A673 (cell line): ENCODE measurements around the gene PCSK6. TPM values are rescaled to one million over a fixed set of nuclear protein-coding genes. Genes with fewer than 3 reads are reported as not detected.

Experiments
- BruUV-seq: library from RNA; stranded (reverse); fragments of 400-500 nt; replicated peaks from 2 replicates; lab custom pipeline; 2021; lab: Mats Ljungman, UMichigan
- CTCF ChIA-PET: fragments of 300-600 bp; sonication (Branson Sonifier 250); formaldehyde crosslinking; loops from one replicate; lab custom pipeline; 2022; ENCODE audit warnings: antibody characterized with exemption; lab: Charles Lee
- POLR2A ChIA-PET: fragments of 300-600 bp; sonication (Branson Sonifier 250); formaldehyde crosslinking; loops from one replicate; lab custom pipeline; 2022; ENCODE audit warnings: antibody characterized with exemption; ENCODE audit not compliant: low non-redundant PET; lab: Charles Lee
- DNase-seq: peaks from one replicate; pipeline ENCODE4 v3.0.0-alpha.2; 2015; ENCODE audit warnings: low spot score
- H3K27ac ChIP-seq: fragments of 200-600 bp; sonication (generic); 2 replicates; pipeline ENCODE4 v1.5.1; 2016; ENCODE audit warnings: mixed run types, low read depth, mild to moderate bottlenecking, mixed read lengths, antibody characterized with exemption, low read length; ENCODE audit not compliant: poor library complexity, severe bottlenecking
- H3K27me3 ChIP-seq: fragments of 200-600 bp; sonication (generic); replicated peaks from 2 replicates; pipeline ENCODE4 v1.6.1; 2017; ENCODE audit warnings: mixed run types, low read depth, mild to moderate bottlenecking, mixed read lengths, antibody characterized with exemption, low read length; ENCODE audit not compliant: insufficient read depth, poor library complexity
- H3K36me3 ChIP-seq: fragments of 200-600 bp; sonication (generic); 2 replicates; pipeline ENCODE4 v1.6.1; 2016; ENCODE audit warnings: mixed run types, mild to moderate bottlenecking, mixed read lengths, antibody characterized with exemption, low read length; ENCODE audit not compliant: insufficient read depth, poor library complexity, severe bottlenecking
- H3K4me1 ChIP-seq: fragments of 200-600 bp; sonication (generic); 2 replicates; pipeline ENCODE4 v1.6.1; 2017; ENCODE audit warnings: mixed run types, mild to moderate bottlenecking, mixed read lengths, antibody characterized with exemption, low read length; ENCODE audit not compliant: insufficient read depth, poor library complexity, severe bottlenecking
- H3K4me3 ChIP-seq: fragments of 200-600 bp; sonication (generic); 2 replicates; pipeline ENCODE4 v1.5.1; 2016; ENCODE audit warnings: low read depth, mixed run types, mild to moderate bottlenecking, mixed read lengths, low read length; ENCODE audit not compliant: poor library complexity, severe bottlenecking
- H3K9me3 ChIP-seq: fragments of 200-600 bp; sonication (generic); 2 replicates; pipeline ENCODE4 v1.6.1; 2016; ENCODE audit warnings: mixed run types, low read depth, mild to moderate bottlenecking, mixed read lengths, antibody characterized with exemption, low read length; ENCODE audit not compliant: poor library complexity, severe bottlenecking
- CTCF ChIP-seq: fragments of 300-800, 200-600 bp; sonication (generic); conservative IDR thresholded peaks from 2 replicates; pipeline ENCODE4 v1.5.1; 2017; ENCODE audit warnings: low read depth, mild to moderate bottlenecking, antibody characterized with exemption, low read length, moderate library complexity, mixed read lengths
- EZH2 ChIP-seq: fragments of 200-600 bp; sonication (generic); IDR thresholded peaks from 2 replicates; pipeline ENCODE4 v1.6.1; 2017; ENCODE audit warnings: borderline replicate concordance, low read depth, mild to moderate bottlenecking, mixed read lengths, antibody characterized with exemption, low read length; ENCODE audit not compliant: poor library complexity, severe bottlenecking
- intact Hi-C: fragments of 100-400 bp; cut with micrococcal nuclease; formaldehyde crosslinking; loops from one replicate; pipeline ENCODE4 v1.10.0; 2022; ENCODE audit not compliant: unreplicated experiment
- total RNA-seq: library from RNA; stranded (reverse); gene quantifications from 2 replicates; pipeline ENCODE4 v1.2.3, GENCODE V29; 2021

The PCSK6 gene
- total RNA-seq, 1 experiment from 2014 or later: 2.6 TPM

DNA sequence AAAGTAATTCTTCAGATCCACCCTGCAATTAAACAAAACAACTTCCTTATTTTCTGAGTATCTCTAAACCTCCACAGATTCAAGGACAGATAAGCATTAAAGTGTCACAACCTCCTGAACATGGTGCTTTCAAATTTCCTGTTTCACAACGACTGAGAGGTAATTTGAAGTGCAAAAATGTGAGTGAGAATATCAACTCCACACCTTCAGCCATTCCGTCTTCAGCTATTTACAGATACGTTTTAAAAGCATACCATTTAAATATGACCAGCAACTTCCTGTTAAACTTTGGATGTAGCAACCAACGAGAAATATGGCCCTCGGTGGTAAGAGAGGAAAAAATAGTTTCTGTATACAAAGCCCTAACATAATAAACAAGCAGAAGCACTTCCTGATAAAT is 32.1 kb upstream of the PCSK6 start:
- ChIA-PET CTCF (no interaction called here), POLR2A (no interaction called here)
- peaks cover 18% of the 10 kb centered on the region for H3K27me3 ChIP-seq
- H3K9me3 ChIP-seq: peaks cover 17% of the 10 kb centered on the region
- H3K27ac ChIP-seq: no peak overlapping the region
- no peaks in the 10 kb centered on the region for H3K4me1 ChIP-seq
- BruUV-seq: no TSS peak
- no peak for DNase-seq
- no peak overlapping the region for H3K4me3 ChIP-seq
- intact Hi-C loops: no loop called here
- no peak for TF ChIP-seq CTCF
- TF ChIP-seq EZH2: no peak
- H3K36me3 ChIP-seq: no peaks in the 10 kb centered on the region

DNA sequence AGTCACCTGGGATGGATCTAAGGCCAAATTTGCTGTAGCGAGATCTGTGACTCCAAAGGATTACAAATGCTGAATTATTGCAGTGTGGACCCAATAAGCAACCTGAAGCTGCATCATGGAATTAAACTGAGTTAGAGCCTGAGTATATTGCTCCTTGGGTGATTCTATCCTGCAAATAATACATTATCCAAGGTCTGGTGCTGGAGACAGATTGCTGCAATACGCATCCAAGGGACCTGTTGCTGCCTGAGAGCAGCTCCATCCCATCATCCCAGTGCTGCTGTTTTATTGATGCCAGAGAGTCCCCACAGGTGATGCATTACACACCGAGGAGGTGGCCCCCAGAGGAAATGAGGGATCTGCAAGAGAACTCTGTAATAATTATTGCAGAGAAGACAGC is 31.6 kb upstream of the PCSK6 start:
- Histone ChIP-seq H3K36me3 (no peaks in the 10 kb centered on the region), H3K9me3 (peaks cover 22% of the 10 kb centered on the region), H3K4me3 (no peak overlapping the region), H3K4me1 (no peaks in the 10 kb centered on the region), H3K27ac (no peak overlapping the region), H3K27me3 (peaks cover 18% of the 10 kb centered on the region)
- no peak for DNase-seq
- no TSS peak for BruUV-seq
- POLR2A ChIA-PET: no interaction called here
- TF ChIP-seq CTCF (no peak), EZH2 (no peak)
- intact Hi-C loops: no loop called here
- CTCF ChIA-PET: no interaction called here

- DNase-seq: no peak
These were observed 30.9 kb upstream of the PCSK6 start for GRCh38 chr15:101520395-101520794.

More at GRCh38 chr15:101520395-101520794, 30.9 kb upstream of the PCSK6 start:
- H3K27ac ChIP-seq: no peak overlapping the region
- no TSS peak for BruUV-seq
- ChIA-PET CTCF (no interaction called here), POLR2A (no interaction called here)
- H3K4me1 ChIP-seq: no peaks in the 10 kb centered on the region
- H3K4me3 ChIP-seq: no peak overlapping the region
- H3K9me3 ChIP-seq: peaks cover 29% of the 10 kb centered on the region
- H3K36me3 ChIP-seq: no peaks in the 10 kb centered on the region
- TF ChIP-seq CTCF: no peak
- no peak for TF ChIP-seq EZH2
- intact Hi-C loops: no loop called here
- peaks cover 18% of the 10 kb centered on the region for H3K27me3 ChIP-seq
